M059J (cell line): ENCODE measurements around the gene PIEZO1. TPM values are rescaled to one million over a fixed set of nuclear protein-coding genes. Genes with fewer than 3 reads are reported as not detected.

ENCODE experiments used
- DNase-seq: peaks from one replicate; pipeline ENCODE4 v3.0.0-alpha.2; 2012; ENCODE audit warnings: low read depth
- total RNA-seq: library from RNA; depleted of rRNA; stranded (reverse); fragments of >200 nt; shearing (Covaris generic); gene quantifications from 2 replicates; pipeline ENCODE4 v1.2.3, GENCODE V29; 2014

The PIEZO1 gene
- total RNA-seq, 1 experiment from 2014 or later = 89.6 TPM

GRCh38 chr16:88815901-88816589 is 31.0 kb upstream of the PIEZO1 start:
- DNase-seq = no peak

- DNase-seq = no peak
Measured at GRCh38 chr16:88815227-88815626, 30.2 kb upstream of the PIEZO1 start.

GRCh38 chr16:88814144-88814502 is 29.1 kb upstream of the PIEZO1 start:
- DNase-seq = no peak

- no peak for DNase-seq
Measured at GRCh38 chr16:88813269-88814143, 28.5 kb upstream of the PIEZO1 start.

- DNase-seq = peak; percentile 52
Measured at GRCh38 chr16:88812513-88813268, 27.7 kb upstream of the PIEZO1 start.

- DNase-seq = peak; percentile 88
Measured at GRCh38 chr16:88811769-88812512, 26.9 kb upstream of the PIEZO1 start, which contains the start of gene APRT. TSS of gene APRT (minus strand) at chr16:88811928. CDS start at chr16:88811899, 29 bp downstream.

- peak; percentile 79 for DNase-seq
Measured at GRCh38 chr16:88810912-88811768, 26.1 kb upstream of the PIEZO1 start.

- peak; percentile 35 for DNase-seq
Measured at GRCh38 chr16:88810166-88810911, 25.3 kb upstream of the PIEZO1 start.

GRCh38 chr16:88809676-88810165 is 24.7 kb upstream of the PIEZO1 start:
- DNase-seq = no peak

- peak; percentile 81 for DNase-seq
Measured at GRCh38 chr16:88809068-88809675, 24.2 kb upstream of the PIEZO1 start.

GRCh38 chr16:88807626-88808453 is 22.8 kb upstream of the PIEZO1 start:
- no peak for DNase-seq

GRCh38 chr16:88807142-88807625 is 22.2 kb upstream of the PIEZO1 start:
- DNase-seq = no peak

- no peak for DNase-seq
Measured at GRCh38 chr16:88806491-88807111, 21.6 kb upstream of the PIEZO1 start.

- no peak for DNase-seq
Measured at GRCh38 chr16:88805887-88806393, 20.9 kb upstream of the PIEZO1 start.

- DNase-seq = no peak
Measured at GRCh38 chr16:88805340-88805715, 20.3 kb upstream of the PIEZO1 start.

- no peak for DNase-seq
Measured at GRCh38 chr16:88804552-88805339, 19.7 kb upstream of the PIEZO1 start.

- no peak for DNase-seq
Measured at GRCh38 chr16:88804173-88804551, 19.1 kb upstream of the PIEZO1 start.
